CD4-positive, alpha-beta T cell treated with Interleukin-17A for 4 hours (primary cell): ENCODE data around the gene MEST.
"Not testable (repeated sequence)": the region's sequence is repeated elsewhere in the genome, so short reads cannot be mapped to it uniquely, and the experiment has no call there.

Experiments
- DNase-seq: peaks from one replicate; pipeline ENCODE4 v3.0.0-alpha.2; 2020; ENCODE audit warnings: mixed read lengths

Gene MEST

DNA sequence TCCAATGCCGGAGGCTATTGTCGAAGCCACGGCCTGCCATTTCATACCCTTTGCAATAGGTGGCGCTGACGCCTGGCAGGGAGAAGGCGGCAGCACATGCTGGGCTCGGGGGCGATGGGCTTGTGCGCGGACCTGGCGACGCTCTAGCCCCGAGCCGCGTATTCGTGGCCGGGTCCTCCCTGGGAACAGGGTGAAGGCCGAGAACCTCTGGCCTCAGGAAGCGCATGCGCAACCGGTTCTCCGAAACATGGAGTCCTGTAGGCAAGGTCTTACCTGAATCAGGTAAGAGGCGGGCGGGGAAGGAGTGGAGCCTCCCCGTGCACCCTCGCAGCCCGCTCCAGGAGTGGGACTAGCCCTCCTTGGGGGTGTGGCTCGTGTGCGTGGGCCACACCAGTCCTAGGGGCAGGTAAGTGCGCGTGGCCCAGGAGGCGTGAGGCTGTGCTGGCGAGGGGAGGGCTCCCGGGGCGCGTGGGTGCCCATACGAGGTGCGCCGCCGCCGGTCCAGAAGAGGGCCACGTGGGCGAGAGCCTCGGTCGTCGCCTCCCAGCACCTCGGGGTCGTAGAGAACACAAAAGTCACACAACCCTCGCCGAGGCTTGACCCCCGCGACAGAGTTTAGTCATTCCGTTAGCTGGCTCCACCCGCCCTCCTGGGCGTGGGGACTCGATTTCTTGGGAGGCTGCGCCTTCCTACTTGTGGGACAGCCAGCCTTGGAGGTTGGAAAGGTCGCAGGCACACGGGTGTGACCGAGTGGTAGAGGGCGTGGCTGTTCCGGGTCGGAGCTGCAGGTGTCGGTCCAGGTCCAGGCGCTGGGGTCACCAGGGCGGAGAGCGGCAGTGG lies 5.6 kb upstream of the MEST start:
- DNase-seq = peak; percentile 72

DNA sequence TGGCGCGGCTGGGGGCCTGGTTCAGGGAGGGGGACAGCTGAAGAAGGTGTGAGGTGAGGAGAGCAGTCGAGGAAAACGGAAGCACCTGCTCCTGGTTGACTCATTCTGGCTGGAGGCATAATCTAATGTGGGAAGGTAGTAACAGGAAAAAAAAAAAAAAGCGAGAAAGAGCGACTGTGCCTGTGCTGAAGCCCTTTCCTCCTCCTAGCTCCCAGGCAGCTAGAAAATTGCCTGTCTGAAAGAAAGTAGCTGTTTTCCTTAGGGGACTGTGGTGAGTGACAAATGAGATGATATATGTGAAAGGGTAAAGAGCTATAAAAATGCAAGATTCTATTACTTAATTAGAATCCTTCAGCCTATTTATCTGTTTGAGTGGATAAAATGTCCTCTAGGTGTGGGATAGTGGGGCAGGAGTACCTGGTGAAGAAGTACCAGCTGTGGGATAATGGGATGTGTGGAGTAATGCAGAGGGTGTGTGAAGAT lies 4.9 kb upstream of the MEST start:
- no peak for DNase-seq

DNA sequence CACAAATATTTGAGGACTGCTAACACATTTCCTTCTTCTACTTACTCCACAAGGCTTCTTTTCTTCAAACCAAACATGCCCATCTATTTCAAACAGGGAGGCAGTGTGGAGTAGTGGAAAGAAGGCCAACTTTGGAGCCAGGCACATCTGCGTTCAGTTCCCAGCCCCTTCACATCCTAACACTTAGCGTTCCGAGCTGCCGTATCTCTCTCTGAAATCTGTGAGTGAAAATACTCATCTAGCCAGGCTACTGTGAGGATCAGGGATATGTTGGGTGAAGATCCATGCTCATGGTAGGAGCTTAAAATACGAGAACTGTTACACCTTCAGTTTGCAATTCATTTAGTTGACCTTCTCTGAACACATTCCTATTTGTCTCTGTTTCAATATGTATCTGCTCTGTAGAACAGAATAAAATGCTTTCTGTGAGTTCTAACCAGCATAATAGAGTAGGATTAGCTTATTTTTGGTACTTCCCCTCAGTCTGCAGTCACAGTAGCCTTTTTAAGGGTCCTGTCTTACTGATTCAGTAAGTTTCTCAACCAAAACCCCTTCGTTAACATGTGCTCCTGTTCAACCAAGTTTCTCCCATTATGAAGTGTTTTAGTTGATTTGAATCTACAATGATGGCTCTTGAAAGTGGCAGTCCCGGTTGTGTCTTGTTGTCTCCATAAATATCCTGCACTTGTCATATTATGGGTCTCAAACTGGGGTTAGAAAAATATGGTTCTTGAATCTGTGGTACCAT lies 3.3 kb upstream of the MEST start:
- DNase-seq = no peak

DNA sequence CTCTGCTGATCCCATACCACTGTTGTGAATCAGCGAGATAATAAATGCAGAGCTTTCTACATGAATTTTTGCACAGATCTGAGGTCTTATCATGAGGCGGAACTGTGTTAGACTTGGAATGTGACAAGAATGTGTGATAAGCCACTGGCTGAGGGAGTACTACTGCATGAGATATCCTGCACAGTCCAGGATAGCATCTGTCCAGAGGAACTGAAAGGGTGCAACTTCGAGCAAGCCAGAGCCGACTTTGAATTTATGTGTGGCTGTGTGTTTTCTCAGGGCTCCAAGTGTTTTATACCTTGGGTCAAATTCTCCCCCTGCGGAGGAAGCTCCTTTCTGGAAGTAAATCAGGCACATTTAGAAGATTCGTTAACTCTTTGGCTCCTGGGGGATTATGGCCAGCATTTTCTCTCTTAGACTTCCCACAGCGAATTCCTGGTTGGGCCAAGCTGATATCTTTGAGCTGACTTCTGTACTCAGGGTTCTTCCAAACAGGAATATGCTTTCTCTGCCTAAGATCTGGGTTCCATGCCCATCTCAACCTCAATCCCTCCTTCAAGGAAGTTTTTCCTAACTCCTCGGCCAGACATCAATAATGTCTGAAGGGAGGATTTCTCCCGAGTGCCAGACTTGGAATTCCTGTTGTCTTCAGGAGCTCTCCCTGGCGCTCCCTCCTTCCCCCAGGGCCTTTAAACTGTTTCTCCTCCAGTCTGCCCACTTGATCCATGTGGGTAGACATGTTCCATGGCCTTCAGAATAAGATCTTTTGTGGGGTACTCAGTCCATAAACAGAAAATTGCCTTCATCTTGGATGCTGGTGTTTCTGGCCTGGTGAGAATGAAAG lies 2.5 kb upstream of the MEST start:
- no peak for DNase-seq

DNA sequence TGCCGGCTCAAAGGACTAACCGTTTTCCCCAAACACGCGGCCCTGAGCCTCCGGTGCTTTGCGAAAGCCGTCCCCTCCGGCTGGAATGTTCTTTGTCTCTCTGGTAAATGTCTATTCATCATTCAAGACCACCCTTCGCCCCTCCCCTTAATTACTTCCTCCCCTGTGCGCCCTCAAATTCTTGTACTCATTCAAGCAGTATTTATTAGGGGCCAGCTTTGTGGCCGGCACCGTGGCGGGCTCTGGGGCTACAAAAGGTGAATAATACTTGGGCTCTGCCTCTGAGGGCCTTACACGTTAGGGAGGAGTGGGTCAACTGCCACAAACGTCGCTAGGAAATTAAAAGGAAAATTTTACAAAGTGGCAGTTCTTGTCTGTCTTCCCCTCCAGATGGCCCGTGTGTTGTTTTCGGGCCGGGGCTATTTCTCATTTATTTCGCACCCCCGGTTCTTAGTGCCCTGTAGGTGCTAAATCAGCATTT lies 1.5 kb upstream of the MEST start:
- no peak for DNase-seq

DNA sequence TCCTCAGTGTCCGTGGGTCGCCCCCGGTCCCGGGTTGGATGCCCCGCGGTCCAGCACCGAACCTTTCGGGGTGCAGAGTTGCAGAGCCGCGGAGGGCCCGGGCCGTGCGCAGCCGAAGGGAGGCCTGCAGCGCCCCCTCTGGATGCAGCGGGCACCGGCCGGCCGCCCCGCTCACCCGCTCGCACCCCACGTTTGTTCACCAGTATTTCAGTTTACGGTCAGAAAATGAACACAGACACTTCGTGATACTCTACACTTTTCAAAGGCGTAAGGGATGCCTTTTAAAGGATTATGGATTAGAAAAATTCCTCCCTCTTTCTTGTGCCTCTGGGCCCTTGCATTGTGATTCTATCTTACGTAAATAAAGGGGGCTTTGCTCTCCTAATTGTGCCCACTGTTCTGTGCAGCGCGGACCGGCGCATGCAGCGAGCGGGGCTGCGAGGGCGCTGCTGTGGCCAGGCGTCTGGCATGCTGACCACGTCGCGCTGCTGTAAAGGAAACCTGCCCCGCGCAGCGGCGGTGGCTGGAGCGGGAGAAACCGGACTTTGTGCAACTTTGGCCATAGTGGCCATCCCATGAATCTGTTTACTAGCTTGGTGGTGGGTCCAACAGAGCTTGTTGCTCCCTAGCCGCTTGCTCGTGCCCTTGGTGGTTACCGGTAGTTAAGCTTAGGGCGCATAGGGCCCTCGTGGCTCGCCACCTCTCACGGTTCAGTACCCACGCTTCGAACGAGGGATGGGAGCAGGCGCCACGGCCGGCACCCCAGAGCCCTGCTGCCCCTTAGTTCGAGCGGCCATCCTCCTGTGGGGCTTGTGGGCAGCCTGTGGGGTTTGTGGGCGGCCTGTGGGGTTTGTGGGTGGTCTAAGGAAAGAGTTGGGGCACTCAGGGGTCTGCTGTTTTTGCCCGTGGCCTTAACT lies 739 bp upstream of the MEST start:
- DNase-seq = peak; percentile 37

DNA sequence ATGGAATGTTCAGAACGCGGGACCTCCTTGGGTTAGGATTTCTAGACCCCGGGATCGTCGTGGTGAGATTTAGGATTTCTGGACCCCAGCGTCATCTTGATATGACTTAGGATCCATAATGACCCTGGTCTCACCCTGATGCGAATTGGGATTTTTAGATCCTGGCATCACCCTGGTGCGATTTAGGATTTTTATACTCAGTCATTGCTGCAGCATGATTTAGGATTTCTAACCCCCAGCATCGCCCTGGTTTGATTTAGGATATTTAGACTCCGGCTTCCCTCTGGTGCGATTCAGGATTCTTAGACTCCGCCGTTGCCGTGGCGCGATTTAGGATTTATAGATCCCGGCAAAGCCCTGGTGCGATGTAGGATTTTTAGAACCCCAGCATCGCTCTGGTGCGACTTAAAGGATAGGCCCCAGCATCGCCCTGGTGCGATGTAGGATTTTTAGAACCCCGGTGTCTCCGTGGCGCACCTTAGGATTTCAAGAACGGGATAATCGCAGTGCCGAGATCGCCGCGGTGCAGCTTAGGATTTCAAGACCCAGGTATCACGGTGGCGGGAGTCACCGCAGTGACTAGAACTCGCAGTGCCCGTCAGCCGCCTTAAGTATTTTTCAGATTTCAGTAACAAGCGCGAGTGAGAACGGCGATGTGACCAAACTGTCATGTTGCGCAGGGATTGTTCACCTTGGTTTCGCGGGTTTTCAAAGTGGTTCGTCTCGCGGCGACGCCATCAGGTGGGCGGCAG lies 814 bp downstream of the MEST start:
- DNase-seq = peak; percentile 10

DNA sequence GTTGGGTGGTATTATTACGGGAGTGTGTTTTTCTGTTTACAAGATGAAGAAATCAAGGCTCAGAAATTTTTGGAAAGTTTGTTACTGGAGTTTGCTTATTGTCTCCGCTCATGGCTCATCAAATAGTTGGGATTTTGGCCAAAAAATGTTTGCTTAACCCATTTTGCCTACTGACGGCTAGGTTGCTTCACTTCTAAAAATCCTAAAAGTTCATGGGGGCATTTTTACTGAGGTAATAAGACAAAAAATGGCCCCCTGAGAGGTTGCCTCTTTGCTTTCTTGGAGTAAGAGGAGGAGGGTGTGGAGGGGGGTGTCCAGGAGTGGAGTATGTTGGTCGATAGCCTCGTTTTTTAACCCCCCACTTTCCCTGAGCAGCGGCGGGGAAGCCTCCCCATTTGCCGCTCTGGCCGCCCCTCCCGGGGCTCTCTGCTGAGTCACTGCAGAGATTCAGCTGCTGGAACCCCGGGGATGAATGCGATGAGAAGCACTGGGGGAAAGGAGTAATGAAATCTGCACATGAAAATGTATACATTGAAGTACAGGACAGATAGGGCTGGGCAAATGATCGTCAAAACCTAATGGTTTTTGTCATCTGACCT lies 1.5 kb downstream of the MEST start:
- no peak for DNase-seq

DNA sequence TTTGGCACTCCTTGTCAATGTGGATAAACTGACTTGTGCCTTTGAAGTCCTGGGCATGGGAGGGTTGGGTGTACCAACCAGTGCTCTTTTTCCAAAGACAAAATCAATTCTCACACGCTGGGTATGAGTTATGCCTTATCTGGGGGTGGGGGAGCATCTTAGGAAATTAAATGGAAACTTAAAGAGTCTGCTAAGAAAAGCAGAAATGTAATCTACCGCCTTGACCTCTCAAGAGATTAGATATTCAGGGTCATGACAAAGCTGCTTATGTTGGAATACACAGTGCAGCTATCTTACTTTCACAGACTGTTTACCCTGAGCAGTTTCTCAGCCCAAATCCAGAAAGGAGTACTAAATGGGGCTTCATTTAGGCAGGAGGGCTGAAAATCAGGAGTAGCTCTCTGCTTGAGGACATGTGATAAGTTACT lies 2.6 kb downstream of the MEST start:
- no peak for DNase-seq

DNA sequence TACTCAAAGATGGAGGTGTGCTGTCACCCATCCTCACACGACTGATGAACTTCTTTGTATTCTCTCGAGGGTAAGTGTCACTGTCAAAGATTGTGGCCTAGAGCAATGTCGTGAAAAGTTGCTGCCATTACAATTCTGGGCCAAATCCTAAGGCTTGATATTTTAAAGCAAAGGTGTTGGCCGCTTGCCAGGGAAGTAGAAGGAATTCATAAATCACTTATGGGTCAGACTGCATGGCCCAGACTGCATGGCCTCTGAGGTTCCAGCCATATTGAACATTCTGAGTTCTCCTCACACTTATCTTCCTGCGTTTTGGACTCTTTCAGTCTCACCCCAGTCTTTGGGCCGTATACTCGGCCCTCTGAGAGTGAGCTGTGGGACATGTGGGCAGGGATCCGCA lies 8.6 kb downstream of the MEST start:
- DNase-seq = no peak

DNA sequence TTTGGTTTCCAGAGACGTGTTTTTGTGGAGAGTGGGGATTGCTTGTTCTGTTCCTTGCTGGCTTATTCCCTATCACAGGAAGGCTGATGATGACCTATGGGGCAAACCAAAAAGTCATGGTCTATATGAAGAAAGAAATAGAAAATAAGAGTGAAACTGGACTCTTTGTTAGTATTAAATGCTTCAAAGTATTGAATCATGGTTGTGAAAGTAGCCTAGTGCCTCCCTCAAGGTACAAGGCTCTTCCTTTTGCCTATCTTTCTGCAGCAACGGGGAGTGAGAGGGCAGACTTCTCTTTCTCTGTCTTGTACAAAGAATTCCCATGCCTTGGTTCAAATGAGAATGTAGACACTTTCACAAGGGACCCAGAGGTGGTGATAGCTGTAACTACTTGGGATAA lies 9.0 kb downstream of the MEST start:
- no peak for DNase-seq

DNA sequence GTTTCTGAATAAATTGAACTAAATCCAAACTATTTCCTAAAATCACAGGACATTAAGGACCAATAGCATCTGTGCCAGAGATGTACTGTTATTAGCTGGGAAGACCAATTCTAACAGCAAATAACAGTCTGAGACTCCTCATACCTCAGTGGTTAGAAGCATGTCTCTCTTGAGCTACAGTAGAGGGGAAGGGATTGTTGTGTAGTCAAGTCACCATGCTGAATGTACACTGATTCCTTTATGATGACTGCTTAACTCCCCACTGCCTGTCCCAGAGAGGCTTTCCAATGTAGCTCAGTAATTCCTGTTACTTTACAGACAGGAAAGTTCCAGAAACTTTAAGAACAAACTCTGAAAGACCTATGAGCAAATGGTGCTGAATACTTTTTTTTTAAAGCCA lies 13.9 kb downstream of the MEST start:
- no peak for DNase-seq

DNA sequence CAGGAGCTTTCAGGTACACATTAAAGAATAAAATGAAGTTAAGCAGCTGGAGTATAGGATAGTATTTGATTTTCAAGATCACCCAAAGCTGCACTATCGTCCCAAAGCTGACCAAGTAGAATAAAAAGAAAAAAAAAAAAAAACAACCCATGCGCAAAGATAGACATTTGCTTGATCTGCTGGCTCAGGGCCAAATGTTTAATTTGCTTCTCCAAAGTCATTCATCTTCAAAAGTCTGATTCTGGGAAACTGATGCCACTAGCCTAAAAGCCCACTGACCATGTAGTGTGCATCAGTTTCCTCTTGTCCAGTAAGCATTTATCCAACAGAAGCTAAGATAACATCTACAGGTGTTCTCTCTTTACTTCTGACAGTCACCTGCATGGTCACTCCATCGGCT lies 14.5 kb downstream of the MEST start:
- no peak for DNase-seq

DNA sequence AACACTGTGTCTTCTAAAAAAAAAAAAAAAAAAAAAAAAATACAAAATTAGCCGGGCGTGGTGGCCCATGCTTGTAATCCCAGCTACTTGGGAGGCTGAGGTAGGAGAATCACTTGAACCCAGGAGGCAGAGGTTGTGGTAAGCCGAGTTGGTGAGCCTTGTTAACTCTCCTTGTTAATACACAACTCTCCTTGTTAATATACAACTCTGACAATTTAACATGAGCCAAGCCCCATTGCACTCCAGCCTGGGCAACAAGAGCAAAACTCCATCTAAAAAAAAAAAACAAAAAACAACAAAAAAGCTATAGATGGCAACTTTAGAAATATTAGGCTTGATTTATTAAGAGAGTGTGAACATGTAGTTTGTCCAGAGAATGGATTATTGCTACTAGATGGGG lies 20.2 kb downstream of the MEST start:
- not testable (repeated sequence) for DNase-seq

DNA sequence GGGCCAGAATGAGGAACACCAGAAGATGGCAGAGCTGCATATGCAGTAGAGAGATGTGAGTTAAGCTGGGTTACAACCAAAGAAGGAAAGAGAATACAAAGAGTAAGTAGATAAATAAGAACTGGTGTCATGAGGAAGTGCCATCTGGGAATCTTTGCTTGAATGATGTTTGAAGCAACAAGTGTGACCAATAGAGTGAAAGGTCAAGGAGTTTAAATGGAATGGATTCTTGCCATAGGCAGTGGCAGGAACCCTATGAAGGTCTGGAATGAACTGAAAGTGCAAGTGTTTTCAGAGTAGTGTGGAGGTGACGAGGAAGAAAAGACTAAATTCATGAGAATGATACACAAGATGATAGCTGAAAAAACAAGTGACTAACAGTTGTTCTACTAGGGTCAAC lies 21.6 kb downstream of the MEST start:
- no peak for DNase-seq

DNA sequence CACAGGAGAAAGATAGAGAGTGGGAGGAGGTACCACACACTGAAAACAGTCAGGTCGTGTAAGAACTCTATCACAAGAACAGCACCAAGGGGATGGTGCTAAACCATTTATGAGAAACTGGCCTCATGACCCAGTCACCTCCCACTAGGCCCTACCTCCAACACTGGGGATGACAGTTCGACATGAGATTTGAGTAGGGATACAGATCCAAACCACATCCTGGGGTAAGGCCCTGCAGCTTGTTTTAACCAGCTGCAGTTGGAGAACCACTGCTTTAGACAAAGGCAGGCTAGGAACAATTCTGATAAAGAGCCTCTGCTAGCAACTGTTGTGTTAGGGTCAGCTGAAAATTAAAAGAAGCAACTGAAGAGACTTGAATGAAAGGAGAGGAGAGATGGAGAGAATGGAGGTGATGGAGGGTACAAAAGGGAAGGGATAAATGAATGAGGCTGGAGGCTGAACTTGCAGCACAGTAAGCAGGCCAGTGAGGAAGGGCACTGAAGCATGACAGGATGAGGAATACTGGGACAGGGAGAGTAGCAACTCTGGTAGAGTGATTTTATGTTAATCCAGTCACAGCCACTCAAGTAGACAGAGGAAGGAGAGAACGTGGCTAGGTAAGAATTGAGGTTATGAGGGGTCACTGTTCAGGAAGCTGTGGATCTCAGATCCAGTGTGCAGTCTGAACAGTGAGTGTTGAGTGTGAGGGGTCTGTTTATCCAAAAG lies 23.6 kb downstream of the MEST start:
- DNase-seq = no peak

DNA sequence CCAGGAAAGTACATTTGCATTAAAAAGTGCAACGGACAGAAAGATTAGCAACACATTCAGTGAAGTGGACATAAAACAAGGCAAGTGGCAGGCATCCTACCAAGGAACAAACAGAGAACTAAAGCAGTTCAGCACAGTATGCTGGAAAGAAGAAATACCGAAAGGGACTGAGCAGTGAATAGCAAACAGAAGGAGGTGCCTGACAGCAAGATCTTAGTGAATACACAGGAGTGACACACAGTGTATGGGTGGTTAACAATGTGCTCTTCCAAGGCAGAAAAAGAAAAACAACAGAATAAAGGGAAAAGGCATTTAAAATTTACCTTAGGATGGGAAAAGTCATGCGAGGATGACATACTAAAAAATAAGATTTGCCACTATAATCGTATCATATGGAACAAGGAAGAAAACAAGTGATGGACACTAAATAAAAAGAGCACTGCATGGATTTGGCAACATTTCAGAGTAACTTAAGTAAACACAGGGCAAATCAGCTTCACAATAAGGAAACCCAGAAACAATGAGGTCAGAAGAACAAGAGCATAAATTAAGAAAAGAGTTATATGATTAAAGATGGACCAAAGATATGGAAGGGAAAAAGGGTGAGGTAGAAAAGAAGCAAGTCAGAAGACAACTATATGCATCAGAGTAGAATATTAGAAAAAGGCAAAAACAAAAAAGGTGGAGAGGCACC lies 29.5 kb downstream of the MEST start:
- DNase-seq = no peak

DNA sequence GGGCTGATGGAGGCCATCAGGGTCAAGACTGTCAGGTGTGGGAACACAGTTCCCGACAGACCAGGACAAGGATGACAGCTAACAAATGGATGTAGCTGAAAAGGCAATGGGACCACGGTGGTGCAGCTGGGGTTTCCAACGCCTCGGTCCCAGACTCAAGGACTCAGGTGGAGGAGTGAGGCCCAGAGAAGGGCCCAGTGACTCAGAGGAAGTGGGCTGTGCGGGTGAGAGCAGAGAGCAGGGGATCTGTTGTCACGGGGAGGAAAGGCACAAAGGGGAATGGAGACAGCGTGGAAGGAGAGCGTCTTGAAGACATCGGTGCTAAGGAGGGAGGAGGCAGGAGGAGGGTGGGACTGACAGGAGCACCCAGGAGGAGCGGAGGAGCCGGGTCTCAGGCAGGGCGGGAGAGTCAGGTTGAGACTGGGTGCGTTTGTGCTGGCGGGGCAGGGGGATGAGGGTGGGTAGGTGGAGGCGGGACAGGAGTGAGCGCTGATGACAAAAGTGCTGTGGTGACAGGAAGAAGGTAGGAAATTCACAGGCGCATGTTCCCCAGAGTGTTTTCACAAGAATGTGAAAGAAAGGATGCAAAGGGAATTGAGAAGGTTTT lies 31.7 kb downstream of the MEST start:
- not testable (repeated sequence) for DNase-seq

DNA sequence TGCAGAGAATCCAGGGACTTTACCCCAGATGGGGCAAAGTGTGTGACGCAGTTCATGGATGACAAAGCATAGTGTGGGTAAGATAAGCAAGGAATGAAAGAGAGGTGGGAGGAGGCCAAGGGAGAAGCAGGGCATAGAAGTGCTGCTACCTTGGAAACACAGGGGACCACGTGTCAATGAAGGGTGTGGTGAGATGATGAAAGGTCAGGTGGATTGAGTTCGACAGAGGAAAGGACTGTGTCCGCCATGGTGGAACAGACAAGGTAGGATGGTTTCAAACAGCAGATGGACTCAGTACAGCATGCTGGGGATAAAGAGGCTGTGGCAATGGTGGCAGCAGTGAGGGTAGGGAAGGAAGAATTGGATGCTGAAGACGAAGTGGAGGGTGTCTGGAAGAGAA lies 32.7 kb downstream of the MEST start:
- DNase-seq = no peak
